WTC11 (cell line): ENCODE measurements around the gene ZSCAN20.

Experiments
- MYBL2 ChIP-seq: sonication (generic); formaldehyde crosslinking; IDR thresholded peaks from 2 replicates; pipeline ENCODE4 v1.8.1; 2023; ENCODE audit warnings: mild to moderate bottlenecking, moderate library complexity, missing genetic modification reagents
- ZNF121 ChIP-seq: sonication (generic); formaldehyde crosslinking; IDR thresholded peaks from 2 replicates; pipeline ENCODE4 v1.8.0; 2023; ENCODE audit warnings: missing genetic modification reagents
- TF ChIP-seq, protein P1 (sequence below): fragments of 200-600 bp; IDR thresholded peaks from 2 replicates; pipeline ENCODE4 v1.8.0; 2022; ENCODE audit warnings: antibody characterized with exemption
- TF ChIP-seq, protein P2 (sequence below): sonication (generic); formaldehyde crosslinking; IDR thresholded peaks from 2 replicates; pipeline ENCODE4 v1.8.1; 2022; ENCODE audit warnings: mild to moderate bottlenecking, moderate library complexity, missing genetic modification reagents

DNA sequence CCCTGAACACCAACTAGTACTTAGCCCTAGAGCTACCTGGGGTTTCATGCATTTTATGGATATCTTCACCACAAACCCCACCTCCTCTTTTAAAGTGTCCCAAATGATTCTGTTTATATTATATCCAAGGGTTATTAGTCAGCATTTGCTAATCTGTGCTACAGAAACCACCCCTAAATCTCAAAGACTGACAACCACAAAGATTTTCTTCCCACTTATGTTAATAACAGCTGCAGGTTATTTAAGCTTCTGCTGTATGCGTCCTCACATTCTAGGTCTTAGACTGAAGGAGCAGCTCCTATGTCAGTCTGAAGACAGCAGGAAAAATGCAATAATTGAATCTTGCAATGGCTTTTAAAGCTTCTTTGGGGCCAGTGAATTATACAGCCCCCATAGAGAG, 30.3 kb upstream of the ZSCAN20 start:
- TF ChIP-seq, protein P1, sequence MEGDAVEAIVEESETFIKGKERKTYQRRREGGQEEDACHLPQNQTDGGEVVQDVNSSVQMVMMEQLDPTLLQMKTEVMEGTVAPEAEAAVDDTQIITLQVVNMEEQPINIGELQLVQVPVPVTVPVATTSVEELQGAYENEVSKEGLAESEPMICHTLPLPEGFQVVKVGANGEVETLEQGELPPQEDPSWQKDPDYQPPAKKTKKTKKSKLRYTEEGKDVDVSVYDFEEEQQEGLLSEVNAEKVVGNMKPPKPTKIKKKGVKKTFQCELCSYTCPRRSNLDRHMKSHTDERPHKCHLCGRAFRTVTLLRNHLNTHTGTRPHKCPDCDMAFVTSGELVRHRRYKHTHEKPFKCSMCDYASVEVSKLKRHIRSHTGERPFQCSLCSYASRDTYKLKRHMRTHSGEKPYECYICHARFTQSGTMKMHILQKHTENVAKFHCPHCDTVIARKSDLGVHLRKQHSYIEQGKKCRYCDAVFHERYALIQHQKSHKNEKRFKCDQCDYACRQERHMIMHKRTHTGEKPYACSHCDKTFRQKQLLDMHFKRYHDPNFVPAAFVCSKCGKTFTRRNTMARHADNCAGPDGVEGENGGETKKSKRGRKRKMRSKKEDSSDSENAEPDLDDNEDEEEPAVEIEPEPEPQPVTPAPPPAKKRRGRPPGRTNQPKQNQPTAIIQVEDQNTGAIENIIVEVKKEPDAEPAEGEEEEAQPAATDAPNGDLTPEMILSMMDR = no peak
- TF ChIP-seq MYBL2 (CRISPR knock-in tag) = no peak
- TF ChIP-seq, protein P2, sequence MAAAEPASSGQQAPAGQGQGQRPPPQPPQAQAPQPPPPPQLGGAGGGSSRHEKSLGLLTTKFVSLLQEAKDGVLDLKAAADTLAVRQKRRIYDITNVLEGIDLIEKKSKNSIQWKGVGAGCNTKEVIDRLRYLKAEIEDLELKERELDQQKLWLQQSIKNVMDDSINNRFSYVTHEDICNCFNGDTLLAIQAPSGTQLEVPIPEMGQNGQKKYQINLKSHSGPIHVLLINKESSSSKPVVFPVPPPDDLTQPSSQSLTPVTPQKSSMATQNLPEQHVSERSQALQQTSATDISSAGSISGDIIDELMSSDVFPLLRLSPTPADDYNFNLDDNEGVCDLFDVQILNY (CRISPR knock-in tag) = no peak
- no peak for TF ChIP-seq ZNF121 (CRISPR knock-in tag)
